ENCODE results near the gene POLR1A. TPM values are rescaled to one million over a fixed set of nuclear protein-coding genes. Genes with fewer than 3 reads are reported as not detected.

Gene POLR1A
- total and polyA plus RNA-seq, 2 of the 13 experiments (the other 11 are each of a cell fraction or from before 2014, with no cell fraction given): 7.2 to 39.9 TPM

DNA sequence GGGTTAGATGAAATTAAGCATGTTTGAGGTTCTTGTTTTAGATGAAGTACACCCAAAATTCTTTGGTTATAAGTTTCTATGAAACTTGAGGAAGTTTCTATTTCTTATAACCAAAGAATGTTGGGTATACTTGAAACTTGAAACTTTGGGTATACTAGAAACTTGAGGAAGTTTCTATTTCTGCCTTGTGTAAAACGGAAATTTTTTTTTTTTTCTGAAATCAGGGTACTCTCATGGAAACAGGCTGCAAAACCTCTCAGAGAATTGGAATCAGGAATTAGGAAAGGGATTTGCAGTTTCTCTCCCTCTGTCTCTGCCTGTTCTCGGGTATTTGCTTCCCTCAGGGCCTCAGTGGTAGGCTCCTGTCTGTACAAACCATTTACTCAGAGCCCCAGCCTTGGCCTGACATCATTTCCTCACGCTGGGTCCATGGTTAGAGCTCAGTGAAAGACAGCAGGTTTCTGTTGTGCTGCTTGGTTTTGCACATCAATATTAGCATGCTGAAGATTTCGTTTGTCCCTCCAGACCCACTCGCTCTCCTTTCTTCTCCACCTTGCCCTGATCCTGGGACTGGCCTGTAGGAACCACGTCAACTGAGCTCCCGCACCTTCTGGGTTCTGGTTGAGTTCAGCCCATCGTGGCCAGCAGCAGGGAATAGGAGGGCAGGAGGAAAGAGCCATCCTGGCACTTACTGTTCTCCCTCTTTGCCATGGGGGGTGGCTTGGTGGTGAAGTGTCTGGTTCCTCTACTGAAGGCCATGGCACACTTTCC is 106.4 kb downstream of the POLR1A start:
- intact Hi-C loops (cut with micrococcal nuclease; ENCODE audit: unreplicated experiment) (no loop called here), in situ Hi-C loops (cut with HindIII; ENCODE audit: extremely low pct_ligation_motif_present, low pct_unique_long_range_greater_than_20kb) (no loop called here)
- Histone ChIP-seq H3K4me2 (ENCODE audit: low read depth, low read length) (no peak overlapping the region), H3K4me3 (replicated peaks in 1 of 3; ENCODE audit: insufficient read depth in 1 of 3, low read depth in 2 of 3, low read length in 3 of 3) (no peak overlapping the region), H3K79me2 (ENCODE audit: insufficient read depth, low read length) (no peaks in the 10 kb centered on the region), H3K4me1 (ENCODE audit: insufficient read depth, low read length) (no peaks in the 10 kb centered on the region), H2AFZ (ENCODE audit: low read length) (no peak overlapping the region), H3K9me3 (ENCODE audit: low read length) (no peaks in the 10 kb centered on the region), H4K20me1 (ENCODE audit: insufficient read depth, low read length) (no peaks in the 10 kb centered on the region), H3K9ac (ENCODE audit: insufficient read depth, low read depth, low read length) (no peak overlapping the region), H3K27ac (ENCODE audit: extremely low read length, insufficient read depth, low read length) (no peak overlapping the region), H3K36me3 (replicated peaks in 1 of 2; ENCODE audit: control insufficient read depth in 1 of 2, insufficient read depth in 2 of 2, low read length in 2 of 2) (no peaks in the 10 kb centered on the region), H3K27me3 (ENCODE audit: control insufficient read depth in 1 of 2, insufficient read depth in 2 of 2, low read length in 2 of 2) (peaks cover 0 to 15% of the 10 kb centered on the region in 2 experiments; a peak in 3 of 5 replicates)
- ChIA-PET POLR2A (no interaction called here), CTCF (ENCODE audit: low intra/inter-chr PET ratio, low total read pairs) (no interaction called here)
- 37% methylated on average over 8 of the region's 8 CpGs for WGBS (ENCODE audit: low lambda C conversion rate)
- BruUV-seq (replicated peaks): no TSS peak
- no peak for TF ChIP-seq ATF7-NPFF (CRISPR knock-in tag; IDR thresholded peaks at IDR 0.05; ENCODE audit: low read depth)
- TF ChIP-seq, protein P1, sequence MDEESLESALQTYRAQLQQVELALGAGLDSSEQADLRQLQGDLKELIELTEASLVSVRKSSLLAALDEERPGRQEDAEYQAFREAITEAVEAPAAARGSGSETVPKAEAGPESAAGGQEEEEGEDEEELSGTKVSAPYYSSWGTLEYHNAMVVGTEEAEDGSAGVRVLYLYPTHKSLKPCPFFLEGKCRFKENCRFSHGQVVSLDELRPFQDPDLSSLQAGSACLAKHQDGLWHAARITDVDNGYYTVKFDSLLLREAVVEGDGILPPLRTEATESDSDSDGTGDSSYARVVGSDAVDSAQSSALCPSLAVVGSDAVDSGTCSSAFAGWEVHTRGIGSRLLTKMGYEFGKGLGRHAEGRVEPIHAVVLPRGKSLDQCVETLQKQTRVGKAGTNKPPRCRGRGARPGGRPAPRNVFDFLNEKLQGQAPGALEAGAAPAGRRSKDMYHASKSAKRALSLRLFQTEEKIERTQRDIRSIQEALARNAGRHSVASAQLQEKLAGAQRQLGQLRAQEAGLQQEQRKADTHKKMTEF (CRISPR knock-in tag; IDR thresholded peaks at IDR 0.05): no peak
- TF ChIP-seq, protein P2, sequence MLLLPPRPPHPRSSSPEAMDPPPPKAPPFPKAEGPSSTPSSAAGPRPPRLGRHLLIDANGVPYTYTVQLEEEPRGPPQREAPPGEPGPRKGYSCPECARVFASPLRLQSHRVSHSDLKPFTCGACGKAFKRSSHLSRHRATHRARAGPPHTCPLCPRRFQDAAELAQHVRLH (CRISPR knock-in tag; IDR thresholded peaks at IDR 0.05; ENCODE audit: borderline replicate concordance, low read depth): no peak
- TF ChIP-seq, protein P3, sequence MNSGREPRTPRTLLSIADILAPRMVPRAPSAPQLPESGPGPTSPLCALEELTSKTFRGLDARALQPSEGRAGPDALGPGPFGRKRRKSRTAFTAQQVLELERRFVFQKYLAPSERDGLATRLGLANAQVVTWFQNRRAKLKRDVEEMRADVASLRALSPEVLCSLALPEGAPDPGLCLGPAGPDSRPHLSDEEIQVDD (CRISPR knock-in tag; IDR thresholded peaks at IDR 0.05; ENCODE audit: borderline replicate concordance): no peak
- TF ChIP-seq ZNF546 (CRISPR knock-in tag; conservative IDR thresholded peaks at IDR 0.05): no peak
- no peak for TF ChIP-seq HNF4A (CRISPR knock-in tag; IDR thresholded peaks at IDR 0.05)
- no peak for TF ChIP-seq NFKBIZ (CRISPR knock-in tag; IDR thresholded peaks at IDR 0.05)
- TF ChIP-seq, protein P4, sequence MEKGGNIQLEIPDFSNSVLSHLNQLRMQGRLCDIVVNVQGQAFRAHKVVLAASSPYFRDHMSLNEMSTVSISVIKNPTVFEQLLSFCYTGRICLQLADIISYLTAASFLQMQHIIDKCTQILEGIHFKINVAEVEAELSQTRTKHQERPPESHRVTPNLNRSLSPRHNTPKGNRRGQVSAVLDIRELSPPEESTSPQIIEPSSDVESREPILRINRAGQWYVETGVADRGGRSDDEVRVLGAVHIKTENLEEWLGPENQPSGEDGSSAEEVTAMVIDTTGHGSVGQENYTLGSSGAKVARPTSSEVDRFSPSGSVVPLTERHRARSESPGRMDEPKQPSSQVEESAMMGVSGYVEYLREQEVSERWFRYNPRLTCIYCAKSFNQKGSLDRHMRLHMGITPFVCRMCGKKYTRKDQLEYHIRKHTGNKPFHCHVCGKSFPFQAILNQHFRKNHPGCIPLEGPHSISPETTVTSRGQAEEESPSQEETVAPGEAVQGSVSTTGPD (CRISPR knock-in tag; IDR thresholded peaks at IDR 0.05): no peak
- no peak for TF ChIP-seq ZNF768 (CRISPR knock-in tag; IDR thresholded peaks at IDR 0.05)
- no peak for DNase-seq (ENCODE audit: low spot score)
- FAIRE-seq: no peak
- no peak for ATAC-seq
